MV-4-11 (cell line): ENCODE results near the gene RUFY2.
"Not testable (repeated sequence)": the region's sequence is repeated elsewhere in the genome, so short reads cannot be mapped to it uniquely, and the experiment has no call there.

Experiments
- DNase-seq: peaks from one replicate; lab custom pipeline; 2025; lab: John Stamatoyannopoulos, UW

Gene RUFY2

DNA sequence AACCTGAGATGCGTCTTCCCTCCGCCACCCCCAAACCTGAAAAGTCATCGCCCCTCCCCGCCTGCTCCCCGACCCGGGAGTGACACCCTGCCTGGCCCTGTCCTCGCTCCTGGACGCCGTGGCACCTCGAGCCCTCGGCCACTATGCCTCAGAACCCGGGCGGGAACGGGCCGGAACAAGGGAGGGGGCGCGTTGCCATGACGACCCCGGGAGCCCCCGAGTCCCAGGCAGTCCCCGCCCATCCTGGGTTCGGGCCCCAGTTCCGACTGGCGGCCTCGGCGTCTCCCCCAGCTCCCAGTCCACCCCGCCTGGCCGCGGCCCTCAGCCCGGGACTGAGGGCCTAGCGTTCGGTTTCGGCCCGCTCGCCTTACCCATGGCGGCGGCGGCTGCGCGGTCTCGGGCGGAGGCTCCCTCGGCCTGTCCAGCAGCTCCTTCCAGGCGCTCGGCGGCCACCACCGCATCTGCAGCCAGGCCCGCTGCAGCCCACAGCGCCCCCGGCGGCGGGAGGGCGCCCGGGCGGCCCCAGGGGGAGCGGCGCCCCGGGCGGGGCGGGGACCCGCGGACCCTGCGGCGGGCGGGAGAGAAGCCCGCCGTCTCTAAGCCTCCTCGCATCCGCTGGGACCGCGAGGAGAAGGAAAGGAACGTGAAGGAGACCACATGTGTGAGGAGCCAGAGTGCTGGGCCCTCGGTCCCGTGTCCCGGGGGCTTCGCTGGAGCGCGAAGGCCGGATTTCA lies at the start of gene RUFY2:
TSS of gene RUFY2 (minus strand) at position 463 of the 734 bp plus-strand sequence. CDS start at position 375, 88 bp downstream.
- DNase-seq, result peak; percentile 44

DNA sequence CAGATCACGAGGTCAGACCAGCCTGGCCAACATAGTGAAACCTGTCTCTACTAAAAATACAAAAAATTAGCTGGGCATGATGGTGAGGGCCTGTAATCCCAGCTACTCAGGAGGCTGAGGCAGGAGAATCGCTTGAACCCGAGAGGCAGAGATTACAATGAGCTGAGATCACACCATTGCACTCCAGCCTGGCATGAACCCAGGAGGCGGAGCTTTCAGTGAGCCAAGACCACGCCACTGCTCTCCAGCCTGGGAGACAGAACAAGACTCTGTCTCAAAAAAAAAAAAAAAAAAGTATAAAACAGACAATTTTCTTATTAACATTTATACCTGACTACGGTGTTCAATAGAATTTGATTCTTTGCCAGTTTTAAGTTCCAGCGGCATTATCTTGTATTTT lies 42.6 kb upstream of the RUFY2 start:
- DNase-seq, result not testable (repeated sequence)

GRCh38 chr10:68446179-68446578 lies 39.1 kb upstream of the RUFY2 start:
- DNase-seq, result no peak

GRCh38 chr10:68442971-68443370 lies 35.9 kb upstream of the RUFY2 start:
- no peak for DNase-seq

- no peak for DNase-seq
Measured at GRCh38 chr10:68440898-68441297, 33.8 kb upstream of the RUFY2 start.

DNA sequence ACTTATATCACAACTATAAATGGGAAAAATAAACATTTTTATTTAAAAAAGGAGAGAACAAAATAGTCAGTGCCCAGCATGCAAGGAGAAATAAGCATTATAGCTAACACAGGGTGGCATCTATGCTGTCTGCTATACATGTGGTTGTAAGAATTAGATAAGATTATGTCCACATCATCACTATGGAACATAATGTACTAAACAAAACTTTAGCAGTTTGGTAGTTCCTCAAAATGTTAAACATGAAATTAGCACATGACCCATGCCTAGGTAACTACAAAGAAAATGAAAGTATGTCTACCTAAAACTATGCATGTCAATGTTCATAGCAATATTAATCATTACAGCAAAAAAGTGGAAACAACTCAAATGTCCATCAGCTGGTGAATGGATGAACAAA lies 28.7 kb upstream of the RUFY2 start:
- peak; percentile 41 for DNase-seq

GRCh38 chr10:68434657-68435056 lies 27.6 kb upstream of the RUFY2 start:
- no peak for DNase-seq

- no peak for DNase-seq
Measured at GRCh38 chr10:68428396-68429104, 21.5 kb upstream of the RUFY2 start.

GRCh38 chr10:68424454-68425014 lies 17.5 kb upstream of the RUFY2 start:
- no peak for DNase-seq

GRCh38 chr10:68423522-68423921 lies 16.4 kb upstream of the RUFY2 start:
- no peak for DNase-seq

DNA sequence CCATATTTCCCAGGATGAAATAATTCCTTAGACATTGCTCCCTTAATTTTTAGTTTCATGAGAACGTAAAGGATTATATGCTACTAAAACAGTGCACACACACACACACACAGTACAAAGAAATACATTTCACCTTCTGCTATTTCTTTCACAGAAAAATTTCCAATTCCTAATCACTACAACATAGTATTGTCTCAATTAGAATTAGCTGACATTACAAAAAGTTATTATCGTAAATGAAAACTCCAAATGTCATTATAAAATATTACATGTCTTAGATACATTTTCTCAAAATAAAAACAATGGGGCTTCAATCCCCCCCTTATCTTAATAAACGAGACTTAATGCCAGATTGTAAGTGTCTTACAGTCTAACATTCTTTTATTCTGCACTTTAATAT lies 12.3 kb upstream of the RUFY2 start:
- no peak for DNase-seq

DNA sequence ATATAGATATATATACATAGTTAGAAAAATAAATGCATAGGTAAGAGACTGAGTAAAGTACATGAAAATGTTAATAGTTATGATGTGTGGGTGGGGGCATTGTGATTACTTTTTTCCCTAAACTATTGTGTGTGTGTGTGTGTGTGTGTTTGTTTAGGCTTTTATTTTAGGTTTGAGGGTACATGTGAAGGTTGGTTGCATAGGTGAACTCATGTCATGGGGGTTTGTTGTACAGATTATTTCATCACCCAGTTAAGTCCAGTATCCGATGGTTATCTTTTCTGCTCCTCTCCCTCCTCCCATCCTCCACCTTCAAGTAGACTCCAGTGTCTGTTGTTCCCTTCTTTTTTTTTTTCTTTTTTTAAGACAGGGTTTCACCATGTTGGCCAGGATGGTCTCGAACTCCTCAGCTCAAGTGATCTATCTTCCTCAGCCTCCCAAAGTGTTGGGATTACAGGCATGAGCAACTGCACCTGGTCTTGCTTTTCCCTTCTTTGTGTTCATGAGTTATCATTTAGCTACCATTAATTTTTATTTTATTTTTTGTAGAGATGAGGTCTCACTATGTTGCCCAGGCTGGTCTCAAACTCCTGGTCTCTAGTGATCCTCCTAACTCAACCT lies 1.9 kb upstream of the RUFY2 start:
- DNase-seq, result no peak

GRCh38 chr10:68406111-68406814 lies 814 bp downstream of the RUFY2 start:
- DNase-seq, result peak; percentile 46

DNA sequence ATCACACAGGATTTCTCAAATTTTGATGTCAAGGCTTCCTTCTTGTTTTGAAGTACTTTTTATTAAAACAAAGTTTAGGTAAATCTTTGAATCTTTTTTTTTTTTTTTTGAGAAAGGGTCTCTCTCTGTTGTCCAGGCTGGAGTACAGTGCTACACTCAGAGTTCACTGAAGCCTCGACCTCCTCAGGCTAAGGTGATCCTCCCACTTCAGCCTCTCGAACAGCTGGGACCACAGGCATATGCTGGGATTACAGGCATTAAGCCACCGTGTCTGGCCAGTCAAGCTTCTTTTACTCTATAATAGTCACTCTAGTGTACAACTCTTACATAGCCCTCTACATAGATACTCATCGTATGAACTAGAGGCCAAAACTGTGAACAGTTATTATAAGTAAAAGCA lies 3.4 kb downstream of the RUFY2 start:
- DNase-seq, result no peak

DNA sequence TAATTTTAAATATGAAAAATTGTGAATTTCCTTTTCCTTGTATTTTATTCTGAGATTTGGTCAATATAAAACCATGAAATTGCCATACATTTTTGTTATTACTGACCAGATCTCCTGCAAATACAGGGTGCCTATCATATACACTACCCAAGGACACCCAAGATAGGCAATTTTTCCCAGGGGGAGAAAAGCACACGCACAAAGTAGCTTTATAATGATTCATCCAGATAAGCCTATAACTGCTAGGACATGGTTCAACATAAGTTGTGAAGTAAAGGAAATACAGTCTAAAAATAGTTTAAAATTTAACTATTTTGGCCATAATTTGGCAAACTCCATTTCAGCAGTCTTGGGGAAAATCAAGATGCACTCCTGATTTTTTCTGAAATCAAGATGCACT lies 4.8 kb downstream of the RUFY2 start:
- DNase-seq, result no peak

- no peak for DNase-seq
Measured at GRCh38 chr10:68397005-68397404, 10.1 kb downstream of the RUFY2 start.

DNA sequence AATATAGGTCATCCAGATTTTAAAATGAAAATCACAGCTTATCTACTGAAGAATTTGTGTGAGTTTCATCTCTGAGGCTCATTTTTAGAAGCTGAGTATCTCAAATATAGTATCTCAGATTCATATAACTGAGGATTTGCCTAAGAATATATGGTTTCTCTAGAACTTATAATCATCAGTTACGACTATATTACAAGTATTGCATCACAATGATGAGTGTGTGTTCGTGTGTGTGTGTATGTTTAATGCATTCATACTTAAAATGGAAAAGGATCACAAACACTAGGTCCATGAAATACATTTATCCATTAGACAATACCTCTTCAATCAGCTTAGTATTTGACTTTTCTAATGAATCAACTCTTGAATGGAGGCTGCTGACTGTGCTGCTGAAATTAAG lies 21.3 kb downstream of the RUFY2 start:
- DNase-seq, result no peak

DNA sequence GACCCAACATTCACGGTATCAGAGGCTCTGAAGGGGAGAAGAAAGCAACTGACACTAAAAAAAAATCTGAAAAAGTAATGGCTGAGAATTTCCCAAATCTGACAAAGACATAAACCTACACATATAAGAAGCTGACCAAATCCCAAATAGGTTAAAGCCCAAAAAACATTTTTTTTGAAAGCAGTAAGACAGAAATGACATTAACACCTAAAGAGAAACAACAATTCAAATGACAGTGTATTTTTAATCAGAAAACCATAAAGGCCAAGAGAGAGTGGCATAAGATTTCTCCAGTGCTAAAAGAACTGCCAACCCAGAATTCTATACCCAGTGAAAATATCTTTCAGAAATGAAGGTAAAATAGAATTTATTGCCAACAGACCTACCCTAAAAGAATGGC lies 35.5 kb downstream of the RUFY2 start:
- no peak for DNase-seq

- DNase-seq, result no peak
Measured at GRCh38 chr10:68367121-68367520, 40.0 kb downstream of the RUFY2 start.

GRCh38 chr10:68366600-68366999 lies 40.5 kb downstream of the RUFY2 start:
- no peak for DNase-seq

- DNase-seq, result no peak
Measured at GRCh38 chr10:68365611-68366010, 41.5 kb downstream of the RUFY2 start.
